ENCODE results near the gene SHH. TPM values are rescaled to one million over a fixed set of nuclear protein-coding genes. Genes with fewer than 3 reads are reported as not detected.
A peak's percentile ranks its signal among the peaks of the same experiment; 100 is the strongest.
"Not testable (repeated sequence)": the region's sequence is repeated elsewhere in the genome, so short reads cannot be mapped to it uniquely, and the experiment has no call there.

Gene SHH
- total RNA-seq, 1 experiment from 2014 or later, result not detected

DNA sequence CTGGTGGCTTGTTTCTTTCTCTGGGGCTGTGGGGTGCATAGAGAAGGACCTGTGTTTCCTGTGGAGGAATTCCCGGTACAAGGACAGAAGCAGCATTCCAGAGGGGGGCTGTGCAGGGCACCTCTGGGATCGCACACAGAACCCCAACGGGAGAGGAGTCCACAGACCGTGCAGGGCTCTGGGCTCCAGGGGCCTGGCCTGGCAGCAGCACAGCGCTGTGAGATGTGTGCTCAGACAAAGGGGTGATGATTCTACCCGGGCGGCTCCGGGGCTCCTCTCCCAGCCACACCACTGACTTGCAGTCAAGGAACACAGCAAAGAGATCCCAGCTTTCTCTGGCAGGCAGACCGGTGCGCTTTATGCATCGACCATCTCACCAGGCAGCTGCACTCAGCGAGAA lies 6.9 kb upstream of the SHH start:
- DNase-seq (ENCODE audit: low read depth), result no peak

DNA sequence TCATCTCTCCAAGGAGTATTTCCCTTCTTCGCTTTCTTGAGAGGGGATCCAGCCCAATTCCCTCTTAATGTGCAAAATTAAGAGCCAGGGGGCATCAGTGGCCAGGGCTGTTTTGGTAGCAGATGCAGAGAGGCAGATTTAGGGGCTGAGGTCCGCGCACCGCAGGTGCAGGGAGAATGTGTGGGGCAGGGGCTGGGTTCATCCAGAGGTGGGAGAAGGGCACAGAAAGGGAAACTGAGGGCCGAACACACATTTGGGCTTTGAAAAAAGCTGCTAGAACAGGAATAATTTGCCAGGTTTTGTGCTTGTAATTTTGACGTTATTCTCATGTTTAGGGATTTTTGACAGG lies 6.5 kb upstream of the SHH start:
- no peak for DNase-seq (ENCODE audit: low read depth)

DNA sequence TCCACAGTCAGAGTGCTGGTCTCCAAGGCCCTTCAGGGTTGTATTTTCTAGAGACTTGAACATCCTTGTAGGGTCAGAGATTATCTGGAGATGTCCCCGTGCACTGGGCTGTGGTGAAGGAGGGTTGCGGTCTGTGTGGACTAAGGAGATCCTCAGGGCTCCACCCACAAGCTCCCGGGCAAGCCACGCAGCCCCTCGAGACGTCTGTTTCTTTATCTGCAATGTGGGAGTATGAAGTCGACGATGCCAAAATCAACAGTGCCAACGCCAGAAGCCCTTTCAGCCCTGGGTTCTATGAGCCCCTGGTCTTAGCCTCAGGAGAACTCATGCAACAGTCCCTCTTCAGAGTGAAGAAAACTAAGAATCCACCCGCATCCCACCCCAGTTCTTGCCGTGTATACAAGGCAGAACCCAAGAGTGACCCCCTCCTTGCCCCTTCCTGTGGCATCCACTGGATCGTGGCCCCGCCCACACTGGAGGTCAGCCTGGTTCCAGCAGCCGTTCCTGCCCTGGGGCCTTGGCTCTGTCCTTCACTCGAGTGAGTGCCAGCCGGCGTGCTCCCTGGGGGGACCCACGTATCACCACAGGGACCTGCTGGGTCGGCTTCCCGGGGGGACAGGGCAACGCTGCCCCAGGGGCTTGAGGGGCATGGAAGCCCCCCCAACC lies 6.0 kb upstream of the SHH start:
- DNase-seq (ENCODE audit: low read depth), result no peak

DNA sequence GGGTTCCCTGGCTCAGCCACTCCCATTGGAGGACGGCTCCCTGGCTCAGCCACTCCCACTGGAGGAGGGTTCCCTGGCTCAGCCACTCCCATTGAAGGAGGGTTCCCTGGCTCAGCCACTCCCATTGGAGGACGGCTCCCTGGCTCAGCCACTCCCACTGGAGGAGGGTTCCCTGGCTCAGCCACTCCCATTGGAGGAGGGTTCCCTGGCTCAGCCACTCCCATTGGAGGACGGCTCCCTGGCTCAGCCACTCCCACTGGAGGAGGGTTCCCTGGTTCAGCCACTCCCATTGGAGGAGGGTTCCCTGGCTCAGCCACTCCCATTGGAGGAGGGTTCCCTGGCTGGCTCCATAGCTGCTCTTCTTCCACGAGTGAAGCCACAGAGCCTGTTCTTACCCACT lies 5.3 kb upstream of the SHH start:
- not testable (repeated sequence) for DNase-seq (ENCODE audit: low read depth)

DNA sequence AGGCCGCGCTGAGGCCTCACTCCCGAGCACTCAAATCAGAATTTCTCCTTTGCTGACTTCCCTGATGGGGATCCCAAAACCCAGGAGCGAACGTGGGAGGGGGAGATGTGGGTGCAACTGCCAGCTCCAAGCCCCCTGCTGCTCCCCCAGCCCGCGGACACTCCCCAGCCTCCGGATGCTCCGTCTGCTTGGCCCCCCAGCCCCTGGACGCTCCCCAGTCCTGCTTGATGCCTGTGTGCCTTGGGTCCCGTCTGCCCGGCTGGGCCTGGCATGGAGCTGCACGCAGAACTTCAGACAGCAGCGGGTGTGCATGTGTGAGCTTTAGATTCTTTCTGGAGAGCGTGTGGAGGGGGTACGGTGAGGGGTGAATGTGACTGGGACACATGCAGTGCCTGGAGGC lies 4.7 kb upstream of the SHH start:
- DNase-seq (ENCODE audit: low read depth), result no peak

DNA sequence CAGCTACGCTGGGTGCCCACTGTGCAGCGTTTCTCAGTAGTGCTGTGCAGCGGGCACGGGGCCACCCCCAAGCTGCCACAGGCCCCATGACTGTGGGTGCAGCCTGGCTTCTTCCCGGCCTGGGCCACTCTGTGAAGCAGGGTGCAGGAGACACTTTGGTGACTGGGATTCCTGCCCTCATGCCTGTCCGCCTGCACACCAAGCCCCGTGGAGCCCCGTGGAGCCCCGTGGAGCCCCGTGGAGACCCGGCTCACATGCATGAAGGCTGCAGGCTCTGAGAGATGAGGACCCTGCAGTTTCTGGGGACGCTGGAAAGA lies 3.9 kb upstream of the SHH start:
- DNase-seq (ENCODE audit: low read depth), result no peak

DNA sequence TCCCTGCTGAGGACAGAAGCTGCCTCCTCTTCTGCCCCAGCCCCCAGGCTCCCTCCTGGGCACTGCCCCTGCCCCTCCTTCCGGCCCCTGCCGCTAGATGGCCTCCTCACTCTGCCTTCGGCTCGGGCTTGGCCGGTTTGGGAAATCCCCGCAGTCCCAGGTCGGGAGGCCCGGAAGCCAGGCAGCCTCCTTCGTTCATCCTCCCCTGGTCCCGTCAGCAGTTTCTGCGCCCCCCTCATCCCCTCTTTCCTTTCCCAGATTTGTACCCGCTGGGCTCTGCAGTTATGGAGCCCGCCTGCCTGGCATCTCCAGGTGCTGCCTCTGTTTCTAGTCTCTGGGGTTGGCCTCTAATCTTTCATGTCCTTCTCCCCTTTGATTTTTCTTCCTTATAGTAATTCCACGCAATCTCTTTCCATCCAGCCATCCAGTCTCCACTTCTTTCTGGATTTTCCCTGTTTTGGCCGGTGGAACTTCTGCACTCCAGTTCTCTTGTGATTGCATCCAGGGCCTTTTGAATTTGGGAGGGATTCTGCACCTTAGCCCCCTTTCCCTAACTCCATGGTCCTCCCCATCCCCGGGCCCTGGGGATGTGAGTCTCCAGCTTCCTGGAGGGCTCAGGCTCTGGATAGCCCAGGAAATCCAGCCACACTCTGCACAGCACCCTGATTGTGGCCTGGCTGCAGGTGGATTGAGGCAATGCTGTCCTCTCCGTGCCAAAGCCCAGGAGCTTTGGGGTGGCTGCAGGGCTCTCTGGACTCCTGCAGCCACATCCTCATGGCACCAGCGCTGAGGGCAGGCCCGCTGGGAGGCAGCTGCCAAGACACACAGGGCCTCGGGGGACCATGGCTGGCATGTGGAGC lies 3.3 kb upstream of the SHH start:
- peak; percentile 39 for DNase-seq (ENCODE audit: low read depth)

DNA sequence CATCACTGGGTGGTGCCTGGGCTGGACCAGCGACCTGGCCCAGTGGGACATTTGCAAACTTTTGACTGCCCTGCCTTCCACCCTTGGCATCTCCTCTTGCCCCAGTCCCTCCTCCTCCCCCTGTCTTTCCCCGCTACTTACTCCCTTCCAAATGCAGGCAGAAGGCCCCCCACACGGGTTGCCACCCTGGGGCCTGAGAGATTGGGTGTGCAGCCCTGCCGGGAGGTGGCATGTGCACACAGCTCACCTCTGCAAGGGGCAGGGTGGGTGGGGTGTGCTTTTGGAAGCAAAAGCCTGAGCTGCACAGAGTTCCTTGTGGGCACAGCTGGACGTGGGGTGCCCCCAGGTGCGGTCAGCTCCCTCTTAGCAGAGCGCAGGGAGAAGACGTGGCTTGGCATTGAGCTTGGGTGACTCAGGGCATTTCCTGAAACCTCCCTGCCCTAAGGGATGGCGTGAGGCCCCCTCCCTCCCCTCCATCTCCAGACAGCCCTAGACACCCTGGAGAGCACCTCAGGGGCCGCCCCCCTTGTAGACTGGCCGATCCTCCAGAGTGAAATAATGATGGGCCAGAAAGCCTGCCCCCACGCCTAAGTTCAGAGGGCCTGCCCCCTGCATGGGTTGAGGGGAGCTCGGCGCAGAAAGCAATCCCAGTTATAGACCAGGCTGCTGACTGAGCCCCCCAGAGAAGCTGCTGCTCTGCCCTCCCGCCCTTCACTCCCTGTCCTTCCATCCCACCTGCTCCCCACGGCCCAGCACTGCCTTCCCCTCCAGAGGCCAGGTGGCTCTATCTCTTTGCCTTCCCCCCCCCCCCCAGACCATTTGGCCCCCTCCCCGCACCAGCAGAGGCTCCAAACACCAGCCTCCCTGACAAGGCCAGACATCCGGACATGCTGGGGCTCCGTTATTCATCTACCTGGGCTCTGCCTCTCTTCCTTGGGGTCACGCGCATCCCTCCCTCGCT lies 2.3 kb upstream of the SHH start:
- peak; percentile 47 for DNase-seq (ENCODE audit: low read depth)

DNA sequence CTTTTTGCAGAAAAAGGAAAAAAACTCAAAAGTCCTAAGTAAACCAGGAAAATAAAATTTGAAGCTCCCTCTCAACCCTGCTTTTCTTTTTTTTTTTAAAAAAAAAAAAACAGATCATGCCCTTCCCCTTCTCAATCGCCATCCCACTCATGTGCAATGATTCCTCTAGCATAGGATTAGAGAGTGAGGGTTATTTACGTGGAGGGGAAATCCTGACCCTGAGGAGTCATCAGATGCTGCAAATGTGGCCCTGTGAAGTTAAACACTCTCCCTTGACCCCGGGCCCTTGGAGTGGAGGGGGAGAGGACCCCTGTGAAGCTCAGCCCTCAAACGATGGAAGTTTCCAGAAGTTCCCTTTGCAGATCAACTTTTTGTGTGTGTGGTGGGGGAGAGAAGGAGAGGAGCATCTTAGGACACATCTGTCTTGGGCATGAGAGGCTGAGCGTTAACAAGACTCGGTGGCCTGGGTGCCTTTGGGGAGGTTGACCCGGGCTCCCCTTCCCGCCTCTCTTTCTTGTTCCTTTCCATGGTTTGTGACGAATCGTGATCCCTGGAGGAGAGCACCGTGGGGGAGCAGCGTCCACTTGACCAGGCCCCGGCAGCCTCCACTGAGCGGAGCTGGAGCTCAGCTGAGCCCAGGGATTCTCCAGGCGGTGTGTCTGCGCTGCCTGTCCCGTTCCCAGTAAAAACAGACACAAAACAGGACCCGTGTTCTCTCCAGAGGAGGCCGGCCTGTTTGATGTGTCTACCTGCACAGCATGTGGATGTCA lies 1.5 kb upstream of the SHH start:
- no peak for DNase-seq (ENCODE audit: low read depth)

DNA sequence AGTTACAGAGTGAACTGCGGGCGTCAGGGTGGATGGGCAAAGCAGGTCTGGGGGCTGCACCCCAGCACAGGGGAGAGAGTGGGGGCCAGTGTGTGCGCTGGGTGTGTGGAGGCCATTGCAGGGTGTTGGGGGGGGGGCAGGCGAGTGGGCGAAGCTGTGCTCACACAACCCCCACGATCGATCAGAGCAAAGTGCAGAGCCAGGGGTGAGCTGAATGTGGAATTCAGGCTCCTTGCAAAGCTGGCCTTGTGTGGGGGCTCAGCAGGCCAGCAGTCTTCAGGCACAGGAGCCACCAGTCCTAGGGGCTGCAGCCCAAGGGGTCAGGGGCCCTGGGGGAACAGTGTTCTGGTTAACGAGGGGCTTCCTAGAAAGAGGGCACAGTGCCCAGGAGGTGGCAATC lies 862 bp upstream of the SHH start:
- DNase-seq (ENCODE audit: low read depth), result no peak

DNA sequence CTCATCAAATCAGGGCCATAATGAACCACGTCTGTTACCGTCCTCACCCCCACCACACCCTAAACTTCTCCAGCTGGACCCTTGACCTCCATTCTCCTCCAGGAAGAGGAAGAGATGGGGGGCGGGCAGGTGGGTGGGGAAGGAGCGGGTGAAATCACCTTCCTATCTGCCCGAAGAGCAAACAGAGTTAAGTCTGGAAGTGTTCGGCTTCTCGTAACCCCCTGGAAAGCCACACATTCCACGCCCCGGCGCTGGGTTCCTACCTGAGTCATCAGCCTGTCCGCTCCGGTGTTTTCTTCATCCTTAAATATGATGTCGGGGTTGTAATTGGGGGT lies 736 bp downstream of the SHH start:
- DNase-seq (ENCODE audit: low read depth), result no peak

DNA sequence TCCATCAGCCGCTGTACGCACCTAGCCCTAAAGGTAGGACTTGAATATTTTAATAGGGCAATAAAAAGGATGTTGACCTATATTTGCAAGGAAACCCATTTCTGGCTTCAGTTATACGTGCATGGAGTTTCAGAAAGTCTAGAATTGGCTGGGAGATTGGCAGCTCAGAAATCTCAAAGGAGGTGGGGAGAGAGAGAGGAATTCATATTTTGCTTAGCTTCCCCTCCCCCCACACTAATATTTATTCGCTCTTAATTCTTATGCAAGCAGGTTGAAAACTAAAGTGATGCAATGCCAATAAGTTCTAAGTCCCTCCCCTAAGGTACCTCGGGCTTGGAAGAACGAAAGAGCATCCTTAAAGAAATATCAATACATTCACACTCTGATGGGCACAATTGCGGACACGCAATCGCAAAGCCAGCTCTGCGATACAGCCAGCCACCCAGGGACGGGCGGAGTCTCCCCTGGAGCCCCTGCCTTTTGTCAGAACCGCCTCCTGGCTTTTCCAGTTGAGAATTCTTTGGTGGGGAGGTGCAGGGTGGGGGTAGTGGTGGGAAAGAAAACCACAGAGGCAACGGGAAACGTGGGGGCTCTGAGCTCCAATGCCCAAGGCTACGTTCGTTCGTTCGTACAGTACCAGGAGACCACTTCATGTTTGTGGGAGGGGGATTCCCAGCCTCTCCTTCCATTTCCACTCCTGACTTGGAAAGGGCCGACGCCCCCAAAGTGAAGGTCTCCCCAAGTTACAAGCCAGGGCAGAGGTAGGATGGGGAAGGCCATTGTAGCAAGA lies 1.3 kb downstream of the SHH start:
- no peak for DNase-seq (ENCODE audit: low read depth)

DNA sequence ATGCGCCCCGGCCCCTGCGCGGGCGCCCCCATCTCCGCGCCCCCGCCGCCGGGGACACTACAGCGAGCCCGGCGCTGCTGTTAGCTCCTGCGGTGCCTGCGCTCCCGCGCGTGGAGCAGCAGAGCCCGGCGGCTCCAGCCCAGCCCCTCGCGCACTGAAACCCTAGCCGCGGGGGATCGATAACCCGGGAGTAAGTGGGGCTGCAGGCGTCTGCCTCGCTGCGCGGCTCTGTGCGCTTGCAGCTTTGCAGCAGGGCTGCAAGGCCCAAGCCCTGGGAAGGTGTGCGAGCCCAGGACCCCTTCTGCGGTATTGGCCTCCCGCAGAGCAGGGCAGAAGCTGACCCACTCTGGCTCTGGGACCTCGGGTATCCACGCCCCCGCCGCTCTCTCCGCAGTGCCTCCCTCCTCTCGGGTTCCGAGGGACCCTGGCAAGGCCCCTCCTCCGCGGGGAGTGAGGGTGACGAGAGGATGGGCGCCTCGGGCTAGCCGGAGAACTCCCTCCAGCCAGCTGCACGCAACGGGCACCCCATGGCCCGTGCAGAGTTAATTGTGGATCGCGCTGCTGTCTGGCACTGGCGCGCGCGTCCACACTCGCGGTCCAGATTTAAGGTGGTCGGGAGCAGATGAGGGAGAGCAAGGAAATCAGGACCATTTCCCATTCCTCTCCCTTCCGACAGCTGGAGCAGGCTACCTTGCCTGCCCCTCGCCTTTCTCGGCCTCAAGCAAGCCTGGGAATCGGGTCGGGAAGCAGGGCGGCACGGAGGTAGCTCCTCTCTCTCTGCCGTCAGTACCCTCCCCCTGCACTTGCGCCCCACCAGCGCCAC lies 2.1 kb downstream of the SHH start:
- no peak for DNase-seq (ENCODE audit: low read depth)

DNA sequence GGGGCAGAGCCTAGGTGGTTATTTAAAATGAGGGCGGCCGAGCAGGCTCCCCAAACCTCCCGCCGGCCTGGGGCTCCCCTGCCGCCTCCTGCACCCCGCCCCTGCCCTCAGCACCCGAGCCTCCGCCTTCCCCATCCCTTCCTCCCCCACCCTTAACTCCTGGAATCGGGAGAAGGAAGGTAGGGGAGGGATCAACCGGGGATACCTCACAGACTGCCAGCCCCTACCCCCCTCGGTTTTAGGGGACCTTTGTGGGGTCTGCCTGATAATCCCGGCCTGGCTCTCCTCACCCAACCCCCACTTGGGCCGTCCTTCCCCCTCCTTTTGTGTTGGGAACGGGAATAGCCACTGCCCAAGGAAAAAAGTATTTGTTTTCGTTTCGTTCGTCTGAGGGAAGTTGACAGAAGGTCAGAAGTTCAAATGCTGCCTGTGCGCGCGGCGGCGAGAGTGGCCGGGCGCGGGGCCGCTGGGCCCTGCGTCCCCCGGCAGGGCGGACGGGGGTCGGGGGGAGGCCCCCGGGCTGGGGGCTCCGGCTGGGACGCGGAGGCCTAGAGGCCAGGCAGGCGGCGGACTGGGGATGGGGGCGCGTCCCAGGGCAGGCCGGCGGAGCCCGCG lies 2.8 kb downstream of the SHH start:
- DNase-seq (ENCODE audit: low read depth), result no peak

DNA sequence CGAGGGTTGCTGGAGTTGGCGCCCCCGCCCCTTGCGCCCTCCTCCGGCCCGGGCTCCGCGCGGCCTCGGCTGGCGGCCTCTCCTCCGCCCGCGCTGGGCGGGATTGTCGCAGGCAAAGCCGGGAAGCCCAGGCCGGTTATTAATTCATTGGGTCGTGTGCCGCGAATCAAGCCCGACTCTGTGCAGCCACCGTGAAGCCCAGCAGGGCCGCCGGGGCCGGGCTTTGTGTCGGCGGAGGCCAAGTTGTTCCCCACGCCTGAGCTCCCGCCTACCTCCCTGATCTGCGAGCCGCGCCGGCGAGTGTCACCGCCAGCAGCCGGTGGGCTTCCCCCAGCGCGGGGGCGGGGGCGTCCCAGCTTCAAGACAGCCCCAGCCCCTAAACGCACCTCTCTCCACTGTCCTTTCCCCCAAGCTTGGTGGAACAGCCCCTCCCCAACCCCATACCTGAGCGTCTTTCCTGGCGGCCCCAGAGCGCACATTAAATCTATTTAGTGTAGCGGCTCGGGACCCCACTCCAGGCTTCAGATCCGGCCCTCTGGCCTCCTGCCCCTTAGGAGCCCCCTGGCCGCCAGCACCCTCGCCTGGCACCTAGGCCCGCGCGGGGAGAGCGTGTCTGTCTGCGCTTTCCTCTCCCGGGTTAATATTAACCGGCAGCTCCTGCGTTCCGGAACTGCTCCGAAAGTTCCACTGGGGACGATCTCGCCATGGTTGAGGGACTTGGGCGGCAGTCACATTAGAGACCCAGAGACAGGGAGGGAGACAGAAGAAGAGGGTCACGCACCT lies 3.5 kb downstream of the SHH start:
- DNase-seq (ENCODE audit: low read depth), result no peak

DNA sequence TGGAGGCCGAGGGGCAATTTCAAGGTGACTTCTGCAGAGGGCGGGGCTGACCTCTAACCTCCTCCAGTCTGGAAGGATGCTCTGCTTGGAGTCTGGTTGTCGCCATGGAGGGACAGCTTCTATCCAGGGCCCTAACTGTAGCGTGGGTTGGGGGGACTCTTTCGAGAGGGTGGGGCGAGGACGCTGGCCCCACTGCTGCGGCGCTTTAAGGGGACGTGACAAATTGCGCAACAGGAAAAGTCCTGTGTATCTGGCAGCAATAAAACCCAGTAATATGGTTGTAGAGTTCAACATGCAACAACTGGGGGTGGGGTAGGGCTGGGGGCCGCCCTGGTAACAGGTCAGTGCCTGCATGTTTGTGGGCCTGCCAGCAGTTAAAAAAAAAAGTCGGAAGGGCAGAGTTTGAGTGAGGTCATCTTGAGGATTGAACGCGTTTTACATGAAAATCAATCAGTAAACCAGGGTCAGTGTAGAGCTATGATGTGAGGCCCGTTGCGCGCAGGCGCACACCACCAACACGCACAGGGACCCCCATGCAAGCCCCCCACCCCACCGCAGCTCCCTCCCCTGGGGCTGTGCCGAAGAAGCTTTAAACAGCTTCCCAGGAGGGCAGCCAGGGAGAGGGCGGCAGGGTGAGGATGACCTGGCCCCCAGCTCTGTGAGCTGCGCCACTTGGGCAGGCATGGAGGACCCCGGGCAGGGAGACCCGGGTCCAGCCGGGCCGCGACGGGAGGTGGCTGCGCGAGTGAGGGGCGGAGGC lies 4.3 kb downstream of the SHH start:
- no peak for DNase-seq (ENCODE audit: low read depth)

DNA sequence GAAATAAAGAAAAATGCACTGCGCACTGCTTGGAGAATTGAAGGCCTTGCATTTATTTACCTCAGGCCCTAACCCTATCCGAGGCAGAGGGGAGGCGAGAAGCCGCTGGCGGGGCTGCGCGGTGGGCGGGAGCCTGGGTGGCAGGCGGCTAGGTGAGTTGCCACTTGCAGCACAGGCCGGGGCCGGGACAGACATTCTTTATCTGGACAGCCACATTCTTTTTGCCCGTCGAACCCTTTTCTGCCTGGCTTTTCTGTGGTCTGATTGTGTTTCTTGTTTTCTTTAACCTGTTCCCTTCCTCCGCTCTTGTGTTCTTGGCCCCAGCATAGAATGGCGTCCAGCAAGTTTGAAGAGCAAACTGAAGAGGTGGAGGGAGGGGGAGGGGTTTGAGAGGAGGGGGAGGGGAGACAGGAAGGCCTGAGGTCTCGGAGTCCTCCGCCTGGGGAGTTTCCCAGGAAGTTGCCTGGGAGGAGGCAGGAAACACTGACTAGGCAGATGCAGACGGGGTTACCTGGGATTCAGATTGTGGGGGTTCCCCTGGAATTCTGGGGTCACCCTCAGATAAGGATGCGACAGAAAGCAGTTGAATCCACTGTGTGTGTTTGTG lies 5.1 kb downstream of the SHH start:
- no peak for DNase-seq (ENCODE audit: low read depth)
